Endothelial cell of umbilical vein (primary cell): ENCODE measurements around the gene NRXN3. TPM values are rescaled to one million over a fixed set of nuclear protein-coding genes. Genes with fewer than 3 reads are reported as not detected.

ENCODE experiments used
- BruUV-seq: library from RNA; stranded (reverse); fragments of 400-500 nt; replicated peaks from 2 replicates; lab custom pipeline; 2021; lab: Mats Ljungman, UMichigan
- CTCF ChIA-PET: fragments of 300-600, 350-600 bp; sonication (Branson Sonifier 250); formaldehyde crosslinking; loops from one replicate; lab custom pipeline; 2021; ENCODE audit warnings: antibody characterized with exemption, inconsistent platforms; lab: Charles Lee
- POLR2A ChIA-PET: fragments of 300-600, 350-600 bp; sonication (Branson Sonifier 250); formaldehyde crosslinking; loops from one replicate; lab custom pipeline; 2021; ENCODE audit warnings: antibody characterized with exemption, inconsistent platforms; lab: Charles Lee
- DNase-seq: peaks from one replicate; pipeline ENCODE4 v3.0.0-alpha.2; 2011; ENCODE audit warnings: low read depth, low spot score
- FAIRE-seq: peaks from 2 replicates; lab custom pipeline; 2011; peaks lifted over from hg19 to GRCh38; lab: Jason Lieb, UNC
- H2AFZ ChIP-seq: 2 replicates; pipeline ENCODE4 v1.6.0; 2012; ENCODE audit warnings: low read depth, low read length, control low read depth, inconsistent platforms
- H3K27ac ChIP-seq: 2 replicates; pipeline ENCODE4 v1.5.1; 2011; ENCODE audit warnings: low read depth, mild to moderate bottlenecking, control low read depth, low read length, moderate library complexity; ENCODE audit not compliant: insufficient read depth
- H3K27me3 ChIP-seq, 2 experiments: 2 replicates each; pipeline versions ENCODE4 v1.6.0 to v1.6.1; 2011; ENCODE audit warnings: low read length in 2 of 2, mixed read lengths in 1 of 2; ENCODE audit not compliant: control insufficient read depth in 2 of 2, insufficient read depth in 2 of 2
- H3K36me3 ChIP-seq, 2 experiments: 2 replicates in 1 of 2; 3 replicates in 1 of 2; pipeline ENCODE4 v1.5.1; 2011; ENCODE audit warnings: low read length in 2 of 2, mild to moderate bottlenecking in 1 of 2, moderate library complexity in 1 of 2; ENCODE audit not compliant: control insufficient read depth in 2 of 2, insufficient read depth in 2 of 2; ENCODE audit errors: extremely low read depth in 1 of 2
- H3K4me1 ChIP-seq: 3 replicates; pipeline ENCODE4 v1.5.1; 2011; ENCODE audit warnings: mild to moderate bottlenecking, low read length; ENCODE audit not compliant: control insufficient read depth, insufficient read depth; ENCODE audit errors: extremely low read depth
- H3K4me2 ChIP-seq: 2 replicates; pipeline ENCODE4 v1.6.1; 2011; ENCODE audit warnings: low read length, control low read depth, mixed read lengths; ENCODE audit not compliant: insufficient read depth
- H3K4me3 ChIP-seq, 3 experiments: fragments of 200-600 bp in 1 of 3; sonication (generic), shearing (Covaris generic) in 1 of 3; replicated peaks in 1 of 3; 2 replicates each; pipeline ENCODE4 v1.5.1; 2011 to 2016; ENCODE audit warnings: control low read depth in 3 of 3, low read length in 3 of 3, mild to moderate bottlenecking in 2 of 3, inconsistent platforms in 1 of 3, low read depth in 1 of 3, moderate library complexity in 1 of 3; ENCODE audit not compliant: insufficient read depth in 1 of 3
- H3K79me2 ChIP-seq: 2 replicates; pipeline ENCODE4 v1.6.0; 2012; ENCODE audit warnings: low read length, inconsistent platforms; ENCODE audit not compliant: control insufficient read depth, insufficient read depth
- H3K9ac ChIP-seq: replicated peaks from 2 replicates; pipeline ENCODE3; 2011; ENCODE audit warnings: low read length, control low read depth; ENCODE audit not compliant: insufficient read depth; ENCODE audit errors: extremely low read depth
- H3K9me1 ChIP-seq: replicated peaks from 3 replicates; pipeline ENCODE4 v1.6.0; 2011; ENCODE audit warnings: mild to moderate bottlenecking, low read length; ENCODE audit not compliant: control insufficient read depth, insufficient read depth; ENCODE audit errors: extremely low read depth
- H3K9me3 ChIP-seq: replicated peaks from 2 replicates; pipeline ENCODE4 v1.5.1; 2012; ENCODE audit warnings: low read length, inconsistent platforms; ENCODE audit not compliant: control insufficient read depth, insufficient read depth
- H4K20me1 ChIP-seq: replicated peaks from 2 replicates; pipeline ENCODE3; 2011; ENCODE audit warnings: mild to moderate bottlenecking, low read length; ENCODE audit not compliant: control insufficient read depth, insufficient read depth; ENCODE audit errors: extremely low read depth
- EZH2 ChIP-seq: IDR thresholded peaks from 2 replicates; pipeline ENCODE4 v1.6.1; 2012; ENCODE audit warnings: borderline replicate concordance, low read depth, mild to moderate bottlenecking, moderate library complexity, low read length, inconsistent platforms; ENCODE audit not compliant: severe bottlenecking
- FOS ChIP-seq: IDR thresholded peaks from 2 replicates; pipeline ENCODE4 v1.6.1; 2011; ENCODE audit warnings: mild to moderate bottlenecking, low read length, moderate library complexity, borderline replicate concordance; ENCODE audit not compliant: insufficient read depth
- GATA2 ChIP-seq: IDR thresholded peaks from 2 replicates; pipeline ENCODE4 v1.7.0; 2011; ENCODE audit warnings: low read depth, mild to moderate bottlenecking, moderate library complexity, mixed read lengths, low read length; ENCODE audit not compliant: insufficient read length, insufficient read depth
- JUN ChIP-seq: IDR thresholded peaks from 2 replicates; pipeline ENCODE4 v1.6.1; 2011; ENCODE audit warnings: borderline replicate concordance, low read depth; ENCODE audit not compliant: insufficient read length, insufficient read depth
- MAX ChIP-seq: IDR thresholded peaks from 2 replicates; pipeline ENCODE4 v1.6.1; 2011; ENCODE audit not compliant: insufficient read depth, insufficient read length
- MYC ChIP-seq: IDR thresholded peaks from one replicate; pipeline ENCODE4 v1.6.1; 2011; ENCODE audit warnings: mild to moderate bottlenecking, low read depth, low read length
- POLR2A ChIP-seq: IDR thresholded peaks from 2 replicates; pipeline ENCODE4 v1.6.1; 2012; ENCODE audit warnings: low read depth, mild to moderate bottlenecking, control low read depth, low read length
- POLR2AphosphoS5 ChIP-seq: IDR thresholded peaks from 2 replicates; pipeline ENCODE4 v1.6.1; 2012; ENCODE audit warnings: low read depth, mild to moderate bottlenecking, control low read depth, low read length, moderate library complexity; ENCODE audit not compliant: insufficient read depth
- dilution Hi-C: fragments of 300-500 bp; cut with MboI; formaldehyde crosslinking; loops from one replicate; pipeline ENCODE4 v1.15.0; 2019; ENCODE audit warnings: low sequenced_read_pairs; ENCODE audit not compliant: extremely low pct_ligation_motif_present
- intact Hi-C: fragments of 100-400 bp; cut with micrococcal nuclease; formaldehyde crosslinking; loops from one replicate; pipeline ENCODE4 v1.10.0; 2022
- polyA plus RNA-seq, 4 experiments: library from polyadenylated mRNA; depleted of rRNA in 3 of 4; stranded (reverse) in 3 of 4; unstranded in 1 of 4; fragments of >200 nt; gene quantifications; 2 replicates each; pipeline versions ENCODE4 v1.2.1 to v1.2.3, GENCODE V29; 2011 to 2012; ENCODE audit warnings: missing spikeins in 1 of 4
- total RNA-seq: library from RNA; stranded (reverse); gene quantifications from 2 replicates; pipeline ENCODE4 v1.2.3, GENCODE V29; 2021
- TF ChIP-seq, protein P1 (sequence below), 2 donors: IDR thresholded peaks; 1 replicate in 1 of 2; 2 replicates in 1 of 2; pipeline ENCODE4 v1.5.1; 2011; ENCODE audit warnings: low read length in 2 of 2, mild to moderate bottlenecking in 2 of 2, moderate library complexity in 2 of 2, control low read depth in 1 of 2, inconsistent platforms in 1 of 2, low read depth in 1 of 2; ENCODE audit not compliant: insufficient read depth in 1 of 2; ENCODE audit errors: extremely low read depth in 1 of 2

Gene NRXN3
- total and polyA plus RNA-seq, 2 donors (not counting 3 experiments of a cell fraction or from before 2014, with no cell fraction given) = 0.72 to 4.2 TPM

DNA sequence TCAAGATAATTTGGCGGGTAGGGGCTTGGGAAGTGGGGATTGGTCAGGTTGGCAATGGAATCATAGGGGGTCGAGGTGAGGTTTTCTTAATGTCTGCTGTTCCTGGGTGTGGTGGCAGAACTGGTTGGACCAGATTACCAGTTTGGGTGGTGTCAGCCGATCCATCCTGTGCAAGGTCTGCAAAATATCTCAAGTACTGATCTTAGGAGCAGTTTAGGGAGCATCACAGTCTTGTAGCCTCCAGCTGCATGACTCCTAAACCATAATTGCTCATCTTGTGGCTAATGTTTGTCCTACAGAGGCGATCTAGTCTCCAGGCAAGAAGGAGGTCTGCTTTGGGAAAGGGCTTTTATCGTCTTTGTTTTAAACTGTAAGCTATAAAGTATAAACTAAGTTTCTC is 1172.8 kb downstream of the NRXN3 start:
- H3K4me1 ChIP-seq = no peaks in the 10 kb centered on the region
- ChIA-PET POLR2A (no interaction called here), CTCF (no interaction called here)
- H3K27ac ChIP-seq = no peak overlapping the region
- DNase-seq = no peak
- H3K9ac ChIP-seq = no peak overlapping the region
- dilution Hi-C loops = no loop called here
- no peaks in the 10 kb centered on the region for H3K79me2 ChIP-seq
- no peak overlapping the region for H3K4me3 ChIP-seq
- H3K36me3 ChIP-seq = no peaks in the 10 kb centered on the region
- H3K27me3 ChIP-seq = no peaks in the 10 kb centered on the region
- no peaks in the 10 kb centered on the region for H3K9me1 ChIP-seq
- no peak overlapping the region for H2AFZ ChIP-seq
- FAIRE-seq = no peak
- H3K9me3 ChIP-seq = no peaks in the 10 kb centered on the region
- TF ChIP-seq POLR2A (no peak), POLR2AphosphoS5 (no peak), FOS (no peak), JUN (no peak), EZH2 (no peak)
- intact Hi-C loops = no loop called here
- no peaks in the 10 kb centered on the region for H4K20me1 ChIP-seq
- no peak overlapping the region for H3K4me2 ChIP-seq
- BruUV-seq = no TSS peak

DNA sequence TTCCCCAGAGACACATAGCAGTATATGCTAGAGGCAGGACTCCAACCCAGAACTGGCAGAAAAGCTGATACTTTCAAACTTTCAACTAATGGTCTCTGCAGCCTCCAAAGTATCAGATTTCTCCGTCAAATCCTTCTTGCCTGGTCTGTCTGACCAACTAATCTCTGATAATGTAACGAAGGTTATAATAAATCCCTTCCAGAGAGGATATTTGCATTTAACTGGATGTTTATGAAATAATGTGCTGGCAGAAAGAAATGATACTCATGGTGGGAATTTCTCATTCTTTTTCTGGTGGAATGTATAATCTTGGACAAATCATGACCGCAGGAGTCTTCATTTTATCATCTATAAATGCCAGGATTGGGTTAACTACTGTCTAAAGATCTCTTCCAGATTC is 1180.8 kb downstream of the NRXN3 start:
- no peak overlapping the region for H2AFZ ChIP-seq
- no peaks in the 10 kb centered on the region for H3K9me1 ChIP-seq
- H3K9me3 ChIP-seq = no peaks in the 10 kb centered on the region
- FAIRE-seq (no peak), DNase-seq (no peak)
- H4K20me1 ChIP-seq = no peaks in the 10 kb centered on the region
- H3K27me3 ChIP-seq = no peaks in the 10 kb centered on the region
- H3K27ac ChIP-seq = no peak overlapping the region
- intact Hi-C loops = no loop called here
- no peak overlapping the region for H3K9ac ChIP-seq
- dilution Hi-C loops = no loop called here
- H3K36me3 ChIP-seq = no peaks in the 10 kb centered on the region
- ChIA-PET POLR2A (no interaction called here), CTCF (interaction anchor here (0.5 to 1.3 kb wide), 2 partner anchors 11 to 417 kb away, joined by 3 read pairs; no protein-coding TSS in a partner anchor)
- H3K79me2 ChIP-seq = no peaks in the 10 kb centered on the region
- TF ChIP-seq MAX (no peak), GATA2 (no peak), MYC (no peak), POLR2A (no peak), POLR2AphosphoS5 (no peak)
- TF ChIP-seq, protein P1, sequence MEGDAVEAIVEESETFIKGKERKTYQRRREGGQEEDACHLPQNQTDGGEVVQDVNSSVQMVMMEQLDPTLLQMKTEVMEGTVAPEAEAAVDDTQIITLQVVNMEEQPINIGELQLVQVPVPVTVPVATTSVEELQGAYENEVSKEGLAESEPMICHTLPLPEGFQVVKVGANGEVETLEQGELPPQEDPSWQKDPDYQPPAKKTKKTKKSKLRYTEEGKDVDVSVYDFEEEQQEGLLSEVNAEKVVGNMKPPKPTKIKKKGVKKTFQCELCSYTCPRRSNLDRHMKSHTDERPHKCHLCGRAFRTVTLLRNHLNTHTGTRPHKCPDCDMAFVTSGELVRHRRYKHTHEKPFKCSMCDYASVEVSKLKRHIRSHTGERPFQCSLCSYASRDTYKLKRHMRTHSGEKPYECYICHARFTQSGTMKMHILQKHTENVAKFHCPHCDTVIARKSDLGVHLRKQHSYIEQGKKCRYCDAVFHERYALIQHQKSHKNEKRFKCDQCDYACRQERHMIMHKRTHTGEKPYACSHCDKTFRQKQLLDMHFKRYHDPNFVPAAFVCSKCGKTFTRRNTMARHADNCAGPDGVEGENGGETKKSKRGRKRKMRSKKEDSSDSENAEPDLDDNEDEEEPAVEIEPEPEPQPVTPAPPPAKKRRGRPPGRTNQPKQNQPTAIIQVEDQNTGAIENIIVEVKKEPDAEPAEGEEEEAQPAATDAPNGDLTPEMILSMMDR (IDR thresholded peaks at IDR 0.05; ENCODE audit: extremely low read depth in 1 of 2, insufficient read depth in 1 of 2, low read depth in 1 of 2, low read length in 2 of 2) = no peak
- H3K4me2 ChIP-seq = no peak overlapping the region
- H3K4me3 ChIP-seq = no peak overlapping the region
- no TSS peak for BruUV-seq
- no peaks in the 10 kb centered on the region for H3K4me1 ChIP-seq
